GM21619 (cell line): Measurements from ENCODE around the gene CALCA.

Experiments
- ATAC-seq: cut with Tn5 transposase; IDR thresholded peaks from one replicate; pipeline ENCODE4 v1.9.1; 2021; ENCODE audit not compliant: unreplicated experiment

Gene CALCA

GRCh38 chr11:14949437-14950147 lies 22.6 kb downstream of the CALCA start:
- ATAC-seq: no peak

DNA sequence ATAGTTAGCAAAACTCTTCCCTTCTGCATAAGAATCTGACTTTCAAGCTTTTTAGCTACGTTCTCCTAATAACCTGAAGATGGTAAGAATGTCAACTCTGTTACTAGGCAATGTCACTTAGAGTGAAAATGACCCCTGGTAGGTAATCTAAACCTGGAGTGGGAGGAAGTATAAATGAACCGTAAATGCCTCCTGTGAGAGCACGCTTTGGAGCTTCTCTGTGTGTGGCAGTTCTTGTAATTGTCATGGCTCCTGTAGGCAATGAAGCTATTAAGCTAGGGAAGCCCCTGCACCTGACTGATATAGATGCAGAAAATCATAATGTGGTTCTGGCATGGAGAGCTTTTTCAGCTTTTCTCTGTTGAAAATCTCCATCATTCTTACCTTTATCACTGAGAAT lies 29.4 kb downstream of the CALCA start:
- no peak for ATAC-seq

DNA sequence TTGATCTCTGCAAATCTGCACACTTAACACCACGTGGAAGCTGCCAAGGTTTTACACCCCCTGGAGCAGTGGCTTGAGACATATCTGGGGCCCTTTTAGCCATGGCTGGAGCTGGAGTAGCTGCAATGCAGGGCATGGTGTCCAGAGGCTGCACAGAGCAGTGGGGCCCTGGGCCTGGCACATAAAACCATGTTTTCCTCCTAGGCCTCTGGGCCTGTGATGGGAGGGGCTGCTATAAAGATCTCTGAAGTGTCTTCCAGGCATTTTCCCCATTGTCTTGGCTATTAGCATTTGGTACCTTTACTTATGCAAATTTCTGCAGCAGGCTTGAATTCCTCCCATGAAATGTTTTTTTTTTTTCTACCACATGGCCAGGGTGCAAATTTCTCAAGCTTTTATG lies 33.2 kb downstream of the CALCA start:
- ATAC-seq: no peak

- ATAC-seq: no peak
These were observed 37.4 kb downstream of the CALCA start for GRCh38 chr11:14934641-14935351.

DNA sequence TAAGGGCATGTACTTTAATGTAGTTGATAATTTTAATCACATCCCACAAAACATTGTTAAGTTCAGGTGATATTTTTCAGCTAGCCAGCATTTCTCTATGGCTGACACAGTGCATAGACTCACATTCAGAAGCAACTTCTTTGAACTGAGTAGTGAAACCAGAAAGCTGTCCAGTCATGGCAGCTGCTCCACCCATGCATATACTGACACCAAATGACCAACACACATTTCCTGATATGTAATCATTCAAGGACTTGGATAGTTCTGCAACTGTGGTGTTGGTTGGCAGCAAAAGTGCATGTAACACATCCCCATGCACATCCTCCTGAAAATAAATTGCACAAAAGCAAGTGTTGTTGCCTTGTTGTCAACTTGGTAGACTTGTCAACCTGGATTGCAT lies 39.7 kb downstream of the CALCA start:
- no peak for ATAC-seq

DNA sequence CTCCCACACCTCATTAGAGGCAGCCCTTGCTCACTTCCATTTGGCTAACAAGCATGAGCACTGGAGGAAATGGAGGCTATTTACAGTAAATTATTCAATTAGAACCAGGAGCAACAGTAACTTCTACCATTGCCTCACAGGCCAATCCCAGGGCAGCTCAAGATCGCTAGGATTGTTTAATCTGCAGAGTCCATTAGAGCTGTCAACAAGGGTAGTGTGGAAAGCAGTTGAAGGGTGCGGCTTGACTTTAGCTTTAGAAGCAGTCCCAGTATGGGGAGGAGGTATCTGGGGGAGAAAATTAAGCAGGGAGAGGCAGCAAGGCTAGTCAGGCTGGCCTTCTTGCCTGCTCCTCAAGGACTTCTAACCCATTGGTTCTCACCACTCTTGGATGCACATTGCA lies 41.8 kb downstream of the CALCA start:
- no peak for ATAC-seq

- no peak for ATAC-seq
These were observed 45.0 kb downstream of the CALCA start for GRCh38 chr11:14927146-14927545.

DNA sequence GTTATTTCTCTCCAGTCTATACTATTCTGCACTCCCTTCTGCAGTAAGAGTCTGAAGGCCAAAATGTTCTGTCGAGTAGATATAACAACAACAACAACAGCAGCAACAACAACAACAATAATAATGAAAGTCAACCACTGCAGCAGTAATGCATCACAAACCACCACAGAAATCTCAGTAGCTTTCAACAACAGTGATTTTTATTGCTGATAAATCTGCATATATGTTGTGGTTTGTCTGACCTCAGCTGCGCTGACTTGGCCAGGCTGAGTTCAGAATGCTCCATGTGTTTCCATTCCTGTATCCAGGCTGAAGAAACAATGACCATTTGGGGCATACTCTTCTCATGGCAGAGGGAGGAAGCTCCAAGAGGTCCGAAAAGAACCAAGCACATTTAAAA lies 47.8 kb downstream of the CALCA start:
- no peak for ATAC-seq
